NCI-H146 treated with DMSO at 0.1 percent for 48 hours (cell line): ENCODE data around the gene ATXN3.

ENCODE experiments used
- DNase-seq: peaks from one replicate; lab custom pipeline; 2025; ENCODE audit not compliant: unreplicated experiment; lab: John Stamatoyannopoulos, UW

ATXN3 gene

DNA sequence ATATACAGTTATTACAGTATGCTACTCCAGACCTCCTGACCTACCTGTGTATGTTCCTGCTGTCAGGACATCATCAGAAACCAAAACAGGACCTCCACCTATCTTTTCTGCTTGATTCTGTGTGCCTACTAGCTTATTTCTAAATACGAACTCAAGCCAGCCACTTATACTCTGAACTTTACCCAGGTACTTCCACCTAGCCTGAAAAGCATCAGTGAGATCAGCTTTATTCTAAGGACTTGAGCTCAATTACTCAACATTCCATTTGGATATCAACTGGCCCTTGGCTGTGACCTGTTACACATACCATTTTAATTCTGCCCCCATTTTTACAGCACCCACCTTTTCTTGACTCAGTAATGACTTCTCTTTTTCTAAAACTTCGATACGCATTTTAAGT lies 95.7 kb downstream of the ATXN3 start:
- no peak for DNase-seq

DNA sequence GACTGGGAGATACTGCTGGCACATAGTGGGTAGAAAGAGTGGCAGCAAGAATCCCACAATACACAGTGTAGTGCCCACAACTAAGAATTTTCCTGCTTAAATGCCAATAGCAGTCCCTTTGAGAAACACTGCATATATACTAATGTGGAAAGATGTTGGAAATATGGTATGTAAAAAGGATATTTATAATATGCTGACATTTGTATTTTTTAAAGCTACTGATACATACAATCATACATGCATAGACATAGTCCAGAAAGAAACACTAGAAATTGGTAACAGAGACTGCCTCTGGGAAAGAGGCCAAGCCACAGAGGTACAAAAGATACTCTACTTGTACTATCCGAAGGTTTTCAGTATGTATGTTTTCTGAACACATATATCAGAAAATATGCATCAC lies 96.8 kb downstream of the ATXN3 start:
- DNase-seq = no peak
